Stimulated activated CD4-positive, alpha-beta T cell treated with anti-CD3 and anti-CD28 coated beads, Interleukin-4, amount 100 ng/mL, for 24 hours (primary cell): Measurements from ENCODE around the gene ROCK1.
"Not testable (repeated sequence)": the region's sequence is repeated elsewhere in the genome, so short reads cannot be mapped to it uniquely, and the experiment has no call there.

Experiments
- DNase-seq: peaks from one replicate; pipeline ENCODE4 v3.0.0-alpha.2; 2020

ROCK1 gene

GRCh38 chr18:21049306-21049705 lies 62.3 kb downstream of the ROCK1 start:
- no peak for DNase-seq

GRCh38 chr18:21047126-21047525 lies 64.5 kb downstream of the ROCK1 start:
- no peak for DNase-seq

GRCh38 chr18:21040466-21040865 lies 71.1 kb downstream of the ROCK1 start:
- no peak for DNase-seq

GRCh38 chr18:21038201-21038600 lies 73.4 kb downstream of the ROCK1 start:
- no peak for DNase-seq

GRCh38 chr18:21031845-21032244 lies 79.8 kb downstream of the ROCK1 start:
- no peak for DNase-seq

- DNase-seq = not testable (repeated sequence)
These were observed 93.4 kb downstream of the ROCK1 start for GRCh38 chr18:21018257-21018656.

GRCh38 chr18:21012308-21012707 lies 99.3 kb downstream of the ROCK1 start:
- DNase-seq = no peak

- DNase-seq = no peak
These were observed 106.9 kb downstream of the ROCK1 start for GRCh38 chr18:21004726-21005125.

GRCh38 chr18:21000667-21001066 lies 110.9 kb downstream of the ROCK1 start:
- DNase-seq = no peak

- DNase-seq = no peak
These were observed 114.2 kb downstream of the ROCK1 start for GRCh38 chr18:20997371-20997770.

GRCh38 chr18:20996418-20996817 lies 115.2 kb downstream of the ROCK1 start:
- DNase-seq = no peak

GRCh38 chr18:20988726-20989125 lies 122.9 kb downstream of the ROCK1 start:
- no peak for DNase-seq

- DNase-seq = no peak
These were observed 136.5 kb downstream of the ROCK1 start for GRCh38 chr18:20975077-20975476.

GRCh38 chr18:20971886-20972267 lies 139.7 kb downstream of the ROCK1 start:
- DNase-seq = no peak

- DNase-seq = no peak
These were observed 144.8 kb downstream of the ROCK1 start for GRCh38 chr18:20966795-20967194.

GRCh38 chr18:20963027-20963426 lies 148.6 kb downstream of the ROCK1 start:
- DNase-seq = no peak

- no peak for DNase-seq
These were observed 150.9 kb downstream of the ROCK1 start for GRCh38 chr18:20960735-20961134.

GRCh38 chr18:20950827-20951226 lies 160.8 kb downstream of the ROCK1 start:
- not testable (repeated sequence) for DNase-seq
